Panc1 (cell line): ENCODE data around the gene CCDC51. TPM values are rescaled to one million over a fixed set of nuclear protein-coding genes. Genes with fewer than 3 reads are reported as not detected.

Experiments used
- ATAC-seq: fragments of 200-7000 bp; cut with Tn5 transposase; 2 replicates; pipeline ENCODE4 v1.9.1; 2020; ENCODE audit warnings: mild to moderate bottlenecking, moderate library complexity
- BruUV-seq: library from RNA; stranded (reverse); fragments of 400-500 nt; replicated peaks from 2 replicates; lab custom pipeline; 2021; lab: Mats Ljungman, UMichigan
- CTCF ChIA-PET: fragments of 300-600 bp; sonication (Branson Sonifier 250); formaldehyde crosslinking; loops from one replicate; lab custom pipeline; 2022; ENCODE audit warnings: antibody characterized with exemption; lab: Charles Lee
- POLR2A ChIA-PET: fragments of 300-600 bp; sonication (Branson Sonifier 250); formaldehyde crosslinking; loops from one replicate; lab custom pipeline; 2022; ENCODE audit warnings: antibody characterized with exemption; lab: Charles Lee
- DNase-seq: peaks from one replicate; pipeline ENCODE4 v3.0.0-alpha.2; 2010; ENCODE audit warnings: low read depth, low spot score
- H3K27ac ChIP-seq: 2 replicates; pipeline ENCODE4 v1.5.1; 2011; ENCODE audit warnings: mild to moderate bottlenecking, low read length, inconsistent platforms
- H3K27me3 ChIP-seq: fragments of 200-500 bp; sonication (Bioruptor generic); 2 replicates; pipeline ENCODE4 v1.6.0; 2014; ENCODE audit warnings: low read length, inconsistent platforms; ENCODE audit not compliant: control insufficient read depth, insufficient read depth
- H3K36me3 ChIP-seq: fragments of 200-500 bp; sonication (Bioruptor generic); 2 replicates; pipeline ENCODE4 v1.5.1; 2014; ENCODE audit warnings: inconsistent platforms, mild to moderate bottlenecking, low read length, moderate library complexity; ENCODE audit not compliant: control insufficient read depth, insufficient read depth
- H3K4me1 ChIP-seq: 2 replicates; pipeline ENCODE4 v1.5.1; 2011; ENCODE audit warnings: inconsistent platforms, mild to moderate bottlenecking, low read length, moderate library complexity; ENCODE audit not compliant: control insufficient read depth, insufficient read depth
- H3K4me3 ChIP-seq, 2 experiments: 2 replicates each; pipeline ENCODE4 v1.5.1; 2011 to 2012; ENCODE audit warnings: low read depth in 2 of 2, low read length in 2 of 2, mild to moderate bottlenecking in 2 of 2, inconsistent platforms in 1 of 2, moderate library complexity in 1 of 2
- H3K9me3 ChIP-seq: fragments of 200-500 bp; sonication (Bioruptor generic); 2 replicates; pipeline ENCODE4 v1.5.1; 2014; ENCODE audit warnings: low read depth, mild to moderate bottlenecking, inconsistent platforms, low read length, moderate library complexity; ENCODE audit not compliant: control insufficient read depth, insufficient read depth
- CTCF ChIP-seq: fragments of 450-650 bp; IDR thresholded peaks from 2 replicates; pipeline ENCODE4 v1.5.1; 2017; ENCODE audit warnings: mild to moderate bottlenecking
- POLR2AphosphoS5 ChIP-seq: IDR thresholded peaks from 2 replicates; pipeline ENCODE4 v1.6.1; 2012; ENCODE audit warnings: mild to moderate bottlenecking, low read depth, low read length, moderate library complexity
- SIN3A ChIP-seq: IDR thresholded peaks from 2 replicates; pipeline ENCODE4 v1.6.1; 2012; ENCODE audit warnings: low read depth, mild to moderate bottlenecking, low read length, moderate library complexity, borderline replicate concordance; ENCODE audit not compliant: insufficient read depth
- TCF7L2 ChIP-seq: IDR thresholded peaks from 2 replicates; pipeline ENCODE4 v1.6.1; 2011; ENCODE audit warnings: mild to moderate bottlenecking, low read depth, low read length, inconsistent platforms
- in situ Hi-C: cut with HindIII; loops from 2 replicates; pipeline ENCODE4 v1.10.0; 2016; ENCODE audit warnings: low sequenced_read_pairs, low pct_unique_long_range_greater_than_20kb
- intact Hi-C: fragments of 100-400 bp; cut with micrococcal nuclease; formaldehyde crosslinking; loops from one replicate; pipeline ENCODE4 v1.10.0; 2022; ENCODE audit not compliant: unreplicated experiment
- total RNA-seq: library from RNA; stranded (reverse); gene quantifications from one replicate; pipeline ENCODE4 v1.2.1, GENCODE V29; 2021; ENCODE audit not compliant: unreplicated experiment
- TF ChIP-seq, protein P1 (sequence below), 2 experiments: IDR thresholded peaks; 2 replicates each; pipeline ENCODE4 v1.6.1; 2011 to 2012; ENCODE audit warnings: low read depth in 2 of 2, control low read depth in 1 of 2, low read length in 1 of 2, mild to moderate bottlenecking in 1 of 2, moderate library complexity in 1 of 2; ENCODE audit not compliant: insufficient read depth in 1 of 2

CCDC51 gene
- total RNA-seq, 1 experiment from 2014 or later: 11.9 TPM

- ATAC-seq (no peak), DNase-seq (no peak)
- ChIA-PET CTCF (interaction anchor here (0.6 to 2.6 kb wide), 2 partner anchors 9 to 251 kb away, joined by 4 to 26 read pairs; no protein-coding TSS in a partner anchor), POLR2A (no interaction called here)
- no peaks in the 10 kb centered on the region for H3K9me3 ChIP-seq
- H3K27me3 ChIP-seq: no peaks in the 10 kb centered on the region
- TF ChIP-seq TCF7L2: no peak
- TF ChIP-seq, protein P1, sequence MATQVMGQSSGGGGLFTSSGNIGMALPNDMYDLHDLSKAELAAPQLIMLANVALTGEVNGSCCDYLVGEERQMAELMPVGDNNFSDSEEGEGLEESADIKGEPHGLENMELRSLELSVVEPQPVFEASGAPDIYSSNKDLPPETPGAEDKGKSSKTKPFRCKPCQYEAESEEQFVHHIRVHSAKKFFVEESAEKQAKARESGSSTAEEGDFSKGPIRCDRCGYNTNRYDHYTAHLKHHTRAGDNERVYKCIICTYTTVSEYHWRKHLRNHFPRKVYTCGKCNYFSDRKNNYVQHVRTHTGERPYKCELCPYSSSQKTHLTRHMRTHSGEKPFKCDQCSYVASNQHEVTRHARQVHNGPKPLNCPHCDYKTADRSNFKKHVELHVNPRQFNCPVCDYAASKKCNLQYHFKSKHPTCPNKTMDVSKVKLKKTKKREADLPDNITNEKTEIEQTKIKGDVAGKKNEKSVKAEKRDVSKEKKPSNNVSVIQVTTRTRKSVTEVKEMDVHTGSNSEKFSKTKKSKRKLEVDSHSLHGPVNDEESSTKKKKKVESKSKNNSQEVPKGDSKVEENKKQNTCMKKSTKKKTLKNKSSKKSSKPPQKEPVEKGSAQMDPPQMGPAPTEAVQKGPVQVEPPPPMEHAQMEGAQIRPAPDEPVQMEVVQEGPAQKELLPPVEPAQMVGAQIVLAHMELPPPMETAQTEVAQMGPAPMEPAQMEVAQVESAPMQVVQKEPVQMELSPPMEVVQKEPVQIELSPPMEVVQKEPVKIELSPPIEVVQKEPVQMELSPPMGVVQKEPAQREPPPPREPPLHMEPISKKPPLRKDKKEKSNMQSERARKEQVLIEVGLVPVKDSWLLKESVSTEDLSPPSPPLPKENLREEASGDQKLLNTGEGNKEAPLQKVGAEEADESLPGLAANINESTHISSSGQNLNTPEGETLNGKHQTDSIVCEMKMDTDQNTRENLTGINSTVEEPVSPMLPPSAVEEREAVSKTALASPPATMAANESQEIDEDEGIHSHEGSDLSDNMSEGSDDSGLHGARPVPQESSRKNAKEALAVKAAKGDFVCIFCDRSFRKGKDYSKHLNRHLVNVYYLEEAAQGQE (IDR thresholded peaks at IDR 0.05; ENCODE audit: insufficient read depth in 1 of 2, low read depth in 2 of 2, low read length in 1 of 2): no peak
- no peak for TF ChIP-seq CTCF
- no peak for TF ChIP-seq POLR2AphosphoS5
- TF ChIP-seq SIN3A: no peak
- BruUV-seq: no TSS peak
- H3K4me3 ChIP-seq: peak overlapping the region; percentile 76 to 87
- intact Hi-C loops (no loop called here), in situ Hi-C loops (no loop called here)
- H3K4me1 ChIP-seq: peaks cover 14% of the 10 kb centered on the region
- H3K27ac ChIP-seq: peak overlapping the region; percentile 23; the same call in 1 of the 2 replicates
- peaks cover 6% of the 10 kb centered on the region; the same call in 1 of the 2 replicates for H3K36me3 ChIP-seq
These were observed 5.5 kb upstream of the CCDC51 start for GRCh38 chr3:48445277-48445882.

DNA sequence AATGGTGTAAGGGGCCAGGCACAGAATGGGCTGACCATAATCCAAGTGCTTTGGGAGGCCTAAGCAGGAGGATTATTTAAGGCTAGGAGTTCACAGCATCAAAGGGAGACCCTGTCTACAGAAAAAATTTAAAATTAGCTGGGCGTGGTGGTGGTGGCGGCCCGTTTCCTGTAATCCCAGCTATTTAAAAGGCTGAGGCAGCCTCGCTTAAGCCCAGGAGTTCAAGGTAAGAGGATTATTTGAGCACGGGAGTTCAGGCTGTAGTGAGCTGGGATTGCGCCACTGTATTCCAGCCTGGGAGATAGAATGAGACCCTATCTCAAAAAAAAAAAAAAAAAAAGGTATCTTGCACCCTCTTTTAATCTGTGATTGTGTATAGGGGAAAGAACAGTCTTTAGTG is 2.0 kb upstream of the CCDC51 start:
- ChIA-PET CTCF (no interaction called here), POLR2A (no interaction called here)
- intact Hi-C loops (no loop called here), in situ Hi-C loops (no loop called here)
- no peak for ATAC-seq
- no peak for TF ChIP-seq SIN3A
- TF ChIP-seq CTCF: no peak
- TF ChIP-seq, protein P1 (IDR thresholded peaks at IDR 0.05; ENCODE audit: insufficient read depth in 1 of 2, low read depth in 2 of 2, low read length in 1 of 2): no peak
- no peak for TF ChIP-seq TCF7L2
- no peak for TF ChIP-seq POLR2AphosphoS5
- H3K9me3 ChIP-seq: no peaks in the 10 kb centered on the region
- H3K27me3 ChIP-seq: no peaks in the 10 kb centered on the region
- H3K4me1 ChIP-seq: peaks cover 8% of the 10 kb centered on the region
- H3K4me3 ChIP-seq: peak overlapping the region in 1 of 2 experiments; percentile 91; a peak in 2 of 4 replicates
- peaks cover 6% of the 10 kb centered on the region; the same call in 1 of the 2 replicates for H3K36me3 ChIP-seq
- no TSS peak for BruUV-seq
- H3K27ac ChIP-seq: no peak overlapping the region
- no peak for DNase-seq
